T-cell (primary cell): ENCODE data around the gene CBLC. TPM values are rescaled to one million over a fixed set of nuclear protein-coding genes. Genes with fewer than 3 reads are reported as not detected.
A peak's percentile ranks its signal among the peaks of the same experiment; 100 is the strongest.

ENCODE experiments used
- ATAC-seq, 4 experiments: fragments of 200-7000 bp in 3 of 4; fragments of 150-1000 bp in 1 of 4; cut with Tn5 transposase; replicated peaks in 1 of 4; 1 replicate in 3 of 4; 2 replicates in 1 of 4; pipeline ENCODE4 v1.10.0; 2021; ENCODE audit warnings: moderate library complexity in 3 of 4, mild to moderate bottlenecking in 2 of 4, moderate number of reproducible peaks in 1 of 4
- CTCF ChIA-PET, 2 donors: fragments of 300-600 bp; sonication (Branson Sonifier 250); formaldehyde crosslinking; loops; one replicate each; lab custom pipeline; 2022; ENCODE audit warnings: antibody characterized with exemption in 2 of 2; lab: Charles Lee
- POLR2A ChIA-PET, 2 donors: fragments of 300-600 bp; sonication (Branson Sonifier 250); formaldehyde crosslinking; loops; one replicate each; lab custom pipeline; 2022; ENCODE audit warnings: antibody characterized with exemption in 2 of 2; lab: Charles Lee
- DNase-seq, 35 experiments: peaks; one replicate each; pipeline versions ENCODE4 v3.0.0 to v3.0.0-alpha.2; 2013 to 2023
- H3K27ac ChIP-seq: one replicate; pipeline ENCODE4 v1.5.1; 2013; ENCODE audit warnings: low read length
- H3K27me3 ChIP-seq, 2 experiments: replicated peaks in 1 of 2; 1 replicate in 1 of 2; 2 replicates in 1 of 2; pipeline versions ENCODE4 v1.6.1 to v1.7.0; 2013; ENCODE audit warnings: low read length in 1 of 2, mixed read lengths in 1 of 2; ENCODE audit not compliant: control insufficient read depth in 2 of 2, insufficient read depth in 2 of 2; ENCODE audit errors: extremely low read depth in 1 of 2
- H3K36me3 ChIP-seq, 2 donors: 1 replicate in 1 of 2; 2 replicates in 1 of 2; pipeline versions ENCODE4 v1.6.1 to v1.7.0; 2013; ENCODE audit warnings: low read length in 1 of 2; ENCODE audit not compliant: control insufficient read depth in 2 of 2, insufficient read depth in 1 of 2; ENCODE audit errors: extremely low read depth in 1 of 2
- H3K4me1 ChIP-seq, 2 experiments: 1 replicate in 1 of 2; 2 replicates in 1 of 2; pipeline versions ENCODE4 v1.6.1 to v1.7.0; 2013; ENCODE audit warnings: low read length in 2 of 2, mixed read lengths in 1 of 2; ENCODE audit not compliant: insufficient read depth in 2 of 2, control insufficient read depth in 1 of 2; ENCODE audit errors: extremely low read depth in 1 of 2
- H3K4me3 ChIP-seq, 2 donors: 1 replicate in 1 of 2; 2 replicates in 1 of 2; pipeline versions ENCODE4 v1.5.1 to v1.7.0; 2013; ENCODE audit warnings: mild to moderate bottlenecking in 2 of 2, low read length in 1 of 2, moderate library complexity in 1 of 2; ENCODE audit not compliant: control insufficient read depth in 1 of 2; ENCODE audit errors: extremely low read depth in 1 of 2
- H3K9me3 ChIP-seq: 2 replicates; pipeline ENCODE4 v1.7.0; 2013
- H3K27ac Mint-ChIP-seq, 2 donors: one replicate each; pipeline ENCODE4 v1.8.0; 2020 to 2021; ENCODE audit warnings: mild to moderate bottlenecking in 2 of 2, mixed read lengths in 2 of 2
- H3K27me3 Mint-ChIP-seq, 2 donors: one replicate each; pipeline ENCODE4 v1.8.0; 2021 to 2022; ENCODE audit warnings: mixed read lengths in 2 of 2
- H3K36me3 Mint-ChIP-seq: one replicate; pipeline ENCODE4 v1.8.0; 2021; ENCODE audit warnings: mixed read lengths
- H3K4me1 Mint-ChIP-seq, 3 donors: one replicate each; pipeline ENCODE4 v1.8.0; 2020 to 2022; ENCODE audit warnings: mixed read lengths in 3 of 3, mild to moderate bottlenecking in 1 of 3
- H3K4me3 Mint-ChIP-seq, 3 donors: one replicate each; pipeline ENCODE4 v1.8.0; 2020 to 2022; ENCODE audit warnings: mild to moderate bottlenecking in 3 of 3, mixed read lengths in 3 of 3, moderate library complexity in 3 of 3
- H3K9me3 Mint-ChIP-seq, 3 donors: one replicate each; pipeline ENCODE4 v1.8.0; 2020 to 2022; ENCODE audit warnings: mixed read lengths in 3 of 3
- WGBS: methylation state at CpG from one replicate; pipeline ENCODE4 v1.1.5; 2013; ENCODE audit warnings: missing lambda C conversion rate; ENCODE audit not compliant: insufficient coverage; 5-methylcytosine and 5-hydroxymethylcytosine counted together
- total RNA-seq, 35 experiments: library from RNA in 6 of 35; stranded (reverse) in 6 of 35; fragments of 120-200 nt in 1 of 35; gene quantifications; one replicate each; pipeline versions ENCODE4 v1.2.1 to v1.2.4 and lab custom pipeline; 2013 to 2026

The CBLC gene
- total RNA-seq, 5 donors from 2014 or later (not counting 1 experiment from before 2014, with no cell fraction given) = 0.25 to 0.30 TPM; not detected in 3

GRCh38 chr19:44785271-44785670 lies 7.6 kb downstream of the CBLC start:
- ChIA-PET POLR2A (no interaction called here), CTCF (interaction anchor here in 1 of 2 donors (1.0 to 1.5 kb wide), 3 partner anchors 11 to 61 kb away, joined by 3 to 10 read pairs (median 4); partner anchors contain the start of gene NECTIN2)
- no peak overlapping the region for H3K4me3 Mint-ChIP-seq
- peaks cover 0 to 7% of the 10 kb centered on the region in 2 experiments for H3K4me1 ChIP-seq
- H3K36me3 ChIP-seq = no peaks in the 10 kb centered on the region
- peaks cover 0 to 27% of the 10 kb centered on the region in 2 experiments for H3K27me3 ChIP-seq
- peaks cover 2 to 3% of the 10 kb centered on the region in 2 donors for H3K27me3 Mint-ChIP-seq
- H3K9me3 Mint-ChIP-seq = no peaks in the 10 kb centered on the region
- H3K36me3 Mint-ChIP-seq = no peaks in the 10 kb centered on the region
- H3K9me3 ChIP-seq = no peaks in the 10 kb centered on the region
- no peak overlapping the region for H3K27ac ChIP-seq
- ATAC-seq (no peak), DNase-seq (no peak)
- H3K4me1 Mint-ChIP-seq = peaks cover 4 to 8% (median 4%) of the 10 kb centered on the region in 3 donors
- H3K27ac Mint-ChIP-seq = no peak overlapping the region
- WGBS = 80% methylated on average over 1 of the region's 3 CpGs
- no peak overlapping the region for H3K4me3 ChIP-seq

DNA sequence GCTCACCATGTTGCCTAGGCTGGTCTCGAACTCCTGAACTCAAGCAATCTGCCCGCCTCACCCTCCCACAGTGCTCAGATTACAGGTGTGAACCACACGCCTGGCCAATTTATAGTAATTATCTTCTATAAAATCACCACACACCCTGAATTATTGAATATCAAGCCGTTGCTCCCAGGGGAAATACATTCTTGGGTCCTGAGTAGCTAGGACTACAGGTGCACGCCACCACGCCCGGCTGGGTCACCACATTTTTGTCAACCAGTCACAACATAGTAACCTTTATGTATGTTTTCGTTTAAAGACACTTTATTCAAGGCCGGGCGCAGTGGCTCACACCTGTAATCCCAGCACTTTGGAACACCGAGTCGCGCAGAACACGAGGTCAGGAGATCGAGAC lies 8.3 kb downstream of the CBLC start:
- 92% methylated on average over 9 of the region's 15 CpGs for WGBS
- no peak for DNase-seq
- H3K9me3 Mint-ChIP-seq = no peaks in the 10 kb centered on the region
- H3K27me3 ChIP-seq = peaks cover 0 to 23% of the 10 kb centered on the region in 2 experiments
- no peak overlapping the region for H3K4me3 Mint-ChIP-seq
- no peak overlapping the region for H3K27ac ChIP-seq
- peaks cover 0 to 7% of the 10 kb centered on the region in 2 experiments for H3K4me1 ChIP-seq
- H3K9me3 ChIP-seq = no peaks in the 10 kb centered on the region
- H3K27me3 Mint-ChIP-seq = peaks cover 2 to 3% of the 10 kb centered on the region in 2 donors
- no peaks in the 10 kb centered on the region for H3K36me3 ChIP-seq
- ChIA-PET POLR2A (no interaction called here), CTCF (no interaction called here)
- no peak overlapping the region for H3K27ac Mint-ChIP-seq
- H3K4me1 Mint-ChIP-seq = peaks cover 4 to 8% (median 4%) of the 10 kb centered on the region in 3 donors
- no peaks in the 10 kb centered on the region for H3K36me3 Mint-ChIP-seq
- no peak for ATAC-seq
- no peak overlapping the region for H3K4me3 ChIP-seq

DNA sequence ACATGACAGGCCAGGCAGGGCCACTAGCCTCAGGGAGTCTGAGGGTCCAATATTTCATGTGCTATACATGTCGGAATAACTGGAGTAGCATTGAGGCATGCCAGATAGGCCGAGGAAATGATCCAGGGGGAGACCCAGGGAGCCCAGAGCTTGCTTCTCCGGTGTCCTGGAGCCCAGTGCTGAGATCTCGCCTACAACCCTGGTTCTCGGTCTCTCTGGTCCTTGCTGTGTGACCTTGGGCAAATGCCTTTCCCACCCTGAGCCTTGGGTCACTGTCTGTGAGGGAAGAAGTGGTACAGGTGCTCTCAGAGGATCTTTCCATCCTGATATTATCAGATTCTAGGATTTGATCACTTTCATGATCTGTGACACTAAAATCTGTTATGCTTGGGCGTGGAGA lies 11.3 kb downstream of the CBLC start:
- H3K4me3 ChIP-seq = no peak overlapping the region
- DNase-seq (no peak), ATAC-seq (no peak)
- H3K27ac ChIP-seq = no peak overlapping the region
- H3K4me1 ChIP-seq = peaks cover 0 to 7% of the 10 kb centered on the region in 2 experiments
- Mint-ChIP-seq H3K27me3 (peaks cover 2 to 3% of the 10 kb centered on the region in 2 donors), H3K4me1 (peaks cover 4 to 7% (median 4%) of the 10 kb centered on the region in 3 donors), H3K9me3 (no peaks in the 10 kb centered on the region), H3K36me3 (no peaks in the 10 kb centered on the region), H3K4me3 (no peak overlapping the region), H3K27ac (no peak overlapping the region)
- POLR2A ChIA-PET = no interaction called here
- no peaks in the 10 kb centered on the region for H3K36me3 ChIP-seq
- CTCF ChIA-PET = interaction anchor here in 1 of 2 donors (0.6 kb wide), 1 partner anchor 64 kb away, joined by 5 read pairs; no protein-coding TSS in a partner anchor
- peaks cover 0 to 14% of the 10 kb centered on the region in 2 experiments for H3K27me3 ChIP-seq
- WGBS = 72% methylated on average over 5 of the region's 6 CpGs
- H3K9me3 ChIP-seq = no peaks in the 10 kb centered on the region

DNA sequence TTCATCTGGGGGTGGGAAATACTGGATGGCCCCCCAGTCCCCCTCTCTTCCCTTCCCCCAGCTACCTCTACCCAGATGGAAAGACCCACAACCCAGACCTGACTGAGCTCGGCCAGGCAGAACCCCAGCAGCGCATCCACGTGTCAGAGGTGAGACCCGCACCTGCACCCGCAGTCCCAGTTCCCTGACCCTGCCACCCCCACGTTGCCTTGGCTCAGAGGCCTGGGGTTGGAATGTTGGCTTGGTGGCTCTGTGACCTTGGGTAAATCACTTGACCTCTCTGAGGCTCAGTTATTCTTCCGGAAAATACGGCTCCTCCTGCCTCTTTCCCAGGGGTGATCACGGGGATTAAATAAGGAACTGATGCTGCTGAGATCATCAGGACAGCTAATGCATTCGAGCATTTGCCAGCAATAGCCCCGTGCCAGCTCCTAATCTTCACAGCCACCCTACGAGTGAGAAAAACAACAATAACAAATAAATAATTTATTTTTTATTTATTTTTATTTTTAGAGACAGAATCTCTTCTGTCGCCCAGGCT lies 12.3 kb downstream of the CBLC start:
- Histone ChIP-seq H3K9me3 (no peaks in the 10 kb centered on the region), H3K36me3 (no peaks in the 10 kb centered on the region), H3K27me3 (peaks cover 0 to 8% of the 10 kb centered on the region in 2 experiments), H3K27ac (no peak overlapping the region), H3K4me1 (no peaks in the 10 kb centered on the region), H3K4me3 (no peak overlapping the region)
- H3K9me3 Mint-ChIP-seq = no peaks in the 10 kb centered on the region
- no peaks in the 10 kb centered on the region for H3K27me3 Mint-ChIP-seq
- H3K4me1 Mint-ChIP-seq = no peaks in the 10 kb centered on the region
- ATAC-seq = no peak
- DNase-seq = no peak
- POLR2A ChIA-PET = interaction anchor here in 1 of 2 donors (0.7 kb wide), 1 partner anchor 15 kb away, joined by 5 read pairs; no protein-coding TSS in a partner anchor
- H3K27ac Mint-ChIP-seq = no peak overlapping the region
- no peaks in the 10 kb centered on the region for H3K36me3 Mint-ChIP-seq
- H3K4me3 Mint-ChIP-seq = no peak overlapping the region
- WGBS = 81% methylated on average over 9 of the region's 13 CpGs
- CTCF ChIA-PET = no interaction called here

- Mint-ChIP-seq H3K4me3 (no peak overlapping the region), H3K36me3 (no peaks in the 10 kb centered on the region), H3K27me3 (no peaks in the 10 kb centered on the region), H3K4me1 (peaks cover 10 to 18% (median 16%) of the 10 kb centered on the region in 3 donors), H3K9me3 (no peaks in the 10 kb centered on the region), H3K27ac (no peak overlapping the region)
- Histone ChIP-seq H3K27me3 (peaks cover 0 to 5% of the 10 kb centered on the region in 2 experiments), H3K4me1 (peaks cover 2 to 18% of the 10 kb centered on the region in 2 experiments), H3K4me3 (no peak overlapping the region), H3K27ac (no peak overlapping the region), H3K36me3 (no peaks in the 10 kb centered on the region), H3K9me3 (no peaks in the 10 kb centered on the region)
- DNase-seq (no peak), ATAC-seq (no peak)
- 80% methylated on average over 9 of the region's 9 CpGs for WGBS
- ChIA-PET CTCF (interaction anchor here in 1 of 2 donors (0.7 kb wide), 1 partner anchor 13 kb away, joined by 3 read pairs; no protein-coding TSS in a partner anchor), POLR2A (no interaction called here)
Measured at GRCh38 chr19:44792281-44792680, 14.6 kb downstream of the CBLC start.

- Histone ChIP-seq H3K27me3 (peaks cover 0 to 5% of the 10 kb centered on the region in 2 experiments), H3K36me3 (no peaks in the 10 kb centered on the region), H3K27ac (no peak overlapping the region), H3K9me3 (no peaks in the 10 kb centered on the region), H3K4me1 (peaks cover 2 to 18% of the 10 kb centered on the region in 2 experiments), H3K4me3 (no peak overlapping the region)
- no peak overlapping the region for H3K4me3 Mint-ChIP-seq
- no peaks in the 10 kb centered on the region for H3K9me3 Mint-ChIP-seq
- H3K36me3 Mint-ChIP-seq = no peaks in the 10 kb centered on the region
- peaks cover 13 to 28% (median 22%) of the 10 kb centered on the region in 3 donors for H3K4me1 Mint-ChIP-seq
- ChIA-PET CTCF (interaction anchor here in 1 of 2 donors (0.6 kb wide), 1 partner anchor 68 kb away, joined by 3 read pairs; no protein-coding TSS in a partner anchor), POLR2A (no interaction called here)
- no peak for ATAC-seq
- no peaks in the 10 kb centered on the region for H3K27me3 Mint-ChIP-seq
- WGBS = 79% methylated on average over 3 of the region's 4 CpGs
- H3K27ac Mint-ChIP-seq = peak overlapping the region in 1 of 2 donors; percentile 66
- no peak for DNase-seq
Measured at GRCh38 chr19:44794610-44795009, 16.9 kb downstream of the CBLC start.
